K562 (cell line): Measurements from ENCODE around the gene MICAL1. TPM values are rescaled to one million over a fixed set of nuclear protein-coding genes. Genes with fewer than 3 reads are reported as not detected.

Experiments used
- BMI1 ChIP-seq: fragments of 150-350 bp; IDR thresholded peaks from 2 replicates; pipeline ENCODE4 v1.6.1; 2014; ENCODE audit warnings: low read length
- CHCHD3 ChIP-seq: fragments of 250-450 bp; sonication (Bioruptor Pico); IDR thresholded peaks from 2 replicates; pipeline ENCODE4 v2.1.2; 2022; ENCODE audit warnings: mild to moderate bottlenecking
- CREB3L1 ChIP-seq: fragments of 450-650 bp; IDR thresholded peaks from 2 replicates; pipeline ENCODE4 v1.6.1; 2014; ENCODE audit warnings: low read depth, mild to moderate bottlenecking, moderate library complexity, borderline replicate concordance
- E2F3 ChIP-seq: fragments of 250-450 bp; sonication (Bioruptor Pico); IDR thresholded peaks from 2 replicates; pipeline ENCODE4 v1.4.0; 2020; ENCODE audit warnings: mild to moderate bottlenecking
- ETS2 ChIP-seq: IDR thresholded peaks from 2 replicates; pipeline ENCODE4 v1.6.1; 2016; ENCODE audit warnings: borderline replicate concordance, missing genetic modification characterization, mild to moderate bottlenecking, moderate library complexity, missing compliant biosample characterization; ENCODE audit not compliant: poor library complexity, severe bottlenecking
- ETV1 ChIP-seq: fragments of 450-650 bp; conservative IDR thresholded peaks from 2 replicates; pipeline ENCODE4 v1.6.1; 2016; ENCODE audit warnings: missing genetic modification characterization, control low read depth, low read depth, missing compliant biosample characterization
- FOS ChIP-seq: IDR thresholded peaks from 3 replicates; pipeline ENCODE4 v1.6.1; 2011; ENCODE audit not compliant: insufficient read length; ENCODE audit errors: extremely low read depth
- FOXK2 ChIP-seq, 2 experiments: fragments of 450-650 bp; IDR thresholded peaks in 1 of 2; conservative IDR thresholded peaks in 1 of 2; 2 replicates each; pipeline ENCODE4 v1.6.1; 2016; ENCODE audit warnings: low read depth in 2 of 2, mild to moderate bottlenecking in 1 of 2
- HMG20A ChIP-seq: fragments of 450-650 bp; formaldehyde crosslinking; conservative IDR thresholded peaks from 2 replicates; pipeline ENCODE4 v1.4.0; 2020; ENCODE audit warnings: mild to moderate bottlenecking, mixed read lengths
- MCM2 ChIP-seq: fragments of 450-650 bp; IDR thresholded peaks from 2 replicates; pipeline ENCODE4 v1.6.1; 2017; ENCODE audit warnings: low read depth, mild to moderate bottlenecking
- POLR3A ChIP-seq: IDR thresholded peaks from 2 replicates; pipeline ENCODE4 v1.6.1; 2011; ENCODE audit warnings: borderline replicate concordance, mild to moderate bottlenecking, moderate library complexity; ENCODE audit not compliant: insufficient read length, insufficient read depth; ENCODE audit errors: extremely low read depth
- RBFOX2 ChIP-seq: fragments of 200-400 bp; formaldehyde crosslinking; IDR thresholded peaks from 2 replicates; pipeline ENCODE4 v1.6.1; 2017; ENCODE audit warnings: low read depth, mild to moderate bottlenecking, low read length, moderate library complexity
- TEAD1 ChIP-seq, 2 experiments: fragments of 450-650 bp in 1 of 2; sonication (generic) in 1 of 2; formaldehyde crosslinking; IDR thresholded peaks; 2 replicates each; pipeline versions ENCODE4 v1.4.0 to v1.8.0; 2020 to 2022; ENCODE audit warnings: mild to moderate bottlenecking in 2 of 2, missing genetic modification reagents in 1 of 2
- ZBTB1 ChIP-seq: sonication (generic); formaldehyde crosslinking; IDR thresholded peaks from 2 replicates; pipeline ENCODE4 v1.8.1; 2023; ENCODE audit warnings: missing genetic modification reagents, low read depth, mild to moderate bottlenecking, borderline replicate concordance
- ZEB2 ChIP-seq: fragments of 450-650 bp; IDR thresholded peaks from 2 replicates; pipeline ENCODE4 v1.6.1; 2016
- ZNF146 ChIP-seq: IDR thresholded peaks from one replicate; pipeline ENCODE4 v1.6.1; 2018; ENCODE audit warnings: missing compliant biosample characterization; ENCODE audit not compliant: unreplicated experiment
- polyA plus RNA-seq, 8 experiments: library from polyadenylated mRNA; depleted of rRNA in 4 of 8; stranded (reverse) in 5 of 8; unstranded in 3 of 8; fragments of >200 nt; fragmentation: Nextera tagmentation in 2 of 8; fragmentation: Illumina TruSeq in 1 of 8; extraction: Ambion mirVana in 2 of 8; extraction: Trizol in 1 of 8; gene quantifications; 2 replicates each; pipeline versions ENCODE4 v1.2.1 to v1.2.3, GENCODE V29; 2011 to 2014; ENCODE audit warnings: inconsistent platforms in 1 of 8, missing spikeins in 1 of 8
- total RNA-seq, 7 experiments: library from RNA; depleted of rRNA in 6 of 7; stranded (reverse); fragments of >200 nt in 6 of 7; fragmentation: Illumina TruSeq in 2 of 7; extraction: Trizol in 2 of 7; gene quantifications; 2 replicates each; pipeline versions ENCODE4 v1.2.1 to v1.2.3, GENCODE V29; 2011 to 2021; ENCODE audit warnings: low replicate concordance in 1 of 7
- TF ChIP-seq, protein P1 (sequence below): fragments of 450-650 bp; IDR thresholded peaks from 2 replicates; pipeline ENCODE4 v1.6.1; 2017; ENCODE audit warnings: antibody characterized with exemption, mild to moderate bottlenecking
- TF ChIP-seq, protein P2 (sequence below): fragments of 250-450 bp; sonication (Bioruptor Pico); IDR thresholded peaks from 2 replicates; pipeline ENCODE4 v1.4.0; 2020; ENCODE audit warnings: mild to moderate bottlenecking
- TF ChIP-seq, protein P3 (sequence below): fragments of 450-650 bp; formaldehyde crosslinking; IDR thresholded peaks from 2 replicates; pipeline ENCODE4 v1.4.0; 2020; ENCODE audit warnings: mild to moderate bottlenecking, moderate library complexity

Gene MICAL1
- total and polyA plus RNA-seq, 9 of the 15 experiments (the other 6 are each of a cell fraction or from before 2014, with no cell fraction given), result 0.07 to 15.2 (median 7.0) TPM

DNA sequence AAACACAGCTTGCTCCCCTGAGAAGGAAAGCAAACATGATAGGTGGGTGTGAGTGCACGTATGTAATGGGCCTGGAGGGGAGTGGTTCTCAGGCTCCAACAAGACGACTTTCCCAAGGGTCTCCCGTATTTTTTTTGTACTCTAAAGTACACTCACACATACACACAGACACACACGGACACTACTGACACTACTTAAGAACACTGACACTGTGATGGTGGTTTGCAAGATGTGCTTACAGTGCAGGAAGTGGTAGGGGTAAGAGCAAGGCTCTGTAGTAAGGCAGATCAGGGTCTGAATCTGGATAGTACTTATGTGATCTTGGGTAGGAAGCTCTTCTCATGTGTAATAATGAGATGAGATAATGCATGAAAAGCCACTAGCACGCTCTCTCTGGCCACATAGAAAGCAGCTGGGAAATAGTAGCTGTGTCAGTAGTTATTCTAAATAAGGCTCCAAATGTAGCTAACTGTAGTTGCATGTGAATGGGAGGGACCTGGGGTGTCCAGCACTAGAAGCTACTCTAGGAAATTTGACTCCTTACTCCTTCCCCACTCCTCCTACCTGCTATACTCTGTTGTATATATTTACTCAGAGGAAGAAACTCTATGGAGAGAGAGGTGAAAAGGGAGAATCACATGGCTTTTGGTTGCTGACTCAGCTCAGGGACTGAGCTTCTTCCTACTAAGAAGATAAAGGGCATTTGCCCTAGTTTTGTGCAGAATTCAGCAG, 35.8 kb upstream of the MICAL1 start (continued):
- 0 out of 2 replicates have a peak, but pooled peaks have one; percentile 12 for TF ChIP-seq ETV1 (tag)
- no peak for TF ChIP-seq POLR3A
- TF ChIP-seq HMG20A (CRISPR knock-in tag), result no peak
- no peak for TF ChIP-seq TEAD1 (CRISPR knock-in tag; IDR thresholded peaks at IDR 0.05)
- TF ChIP-seq ZBTB1 (CRISPR knock-in tag), result no peak
- TF ChIP-seq, protein P1, sequence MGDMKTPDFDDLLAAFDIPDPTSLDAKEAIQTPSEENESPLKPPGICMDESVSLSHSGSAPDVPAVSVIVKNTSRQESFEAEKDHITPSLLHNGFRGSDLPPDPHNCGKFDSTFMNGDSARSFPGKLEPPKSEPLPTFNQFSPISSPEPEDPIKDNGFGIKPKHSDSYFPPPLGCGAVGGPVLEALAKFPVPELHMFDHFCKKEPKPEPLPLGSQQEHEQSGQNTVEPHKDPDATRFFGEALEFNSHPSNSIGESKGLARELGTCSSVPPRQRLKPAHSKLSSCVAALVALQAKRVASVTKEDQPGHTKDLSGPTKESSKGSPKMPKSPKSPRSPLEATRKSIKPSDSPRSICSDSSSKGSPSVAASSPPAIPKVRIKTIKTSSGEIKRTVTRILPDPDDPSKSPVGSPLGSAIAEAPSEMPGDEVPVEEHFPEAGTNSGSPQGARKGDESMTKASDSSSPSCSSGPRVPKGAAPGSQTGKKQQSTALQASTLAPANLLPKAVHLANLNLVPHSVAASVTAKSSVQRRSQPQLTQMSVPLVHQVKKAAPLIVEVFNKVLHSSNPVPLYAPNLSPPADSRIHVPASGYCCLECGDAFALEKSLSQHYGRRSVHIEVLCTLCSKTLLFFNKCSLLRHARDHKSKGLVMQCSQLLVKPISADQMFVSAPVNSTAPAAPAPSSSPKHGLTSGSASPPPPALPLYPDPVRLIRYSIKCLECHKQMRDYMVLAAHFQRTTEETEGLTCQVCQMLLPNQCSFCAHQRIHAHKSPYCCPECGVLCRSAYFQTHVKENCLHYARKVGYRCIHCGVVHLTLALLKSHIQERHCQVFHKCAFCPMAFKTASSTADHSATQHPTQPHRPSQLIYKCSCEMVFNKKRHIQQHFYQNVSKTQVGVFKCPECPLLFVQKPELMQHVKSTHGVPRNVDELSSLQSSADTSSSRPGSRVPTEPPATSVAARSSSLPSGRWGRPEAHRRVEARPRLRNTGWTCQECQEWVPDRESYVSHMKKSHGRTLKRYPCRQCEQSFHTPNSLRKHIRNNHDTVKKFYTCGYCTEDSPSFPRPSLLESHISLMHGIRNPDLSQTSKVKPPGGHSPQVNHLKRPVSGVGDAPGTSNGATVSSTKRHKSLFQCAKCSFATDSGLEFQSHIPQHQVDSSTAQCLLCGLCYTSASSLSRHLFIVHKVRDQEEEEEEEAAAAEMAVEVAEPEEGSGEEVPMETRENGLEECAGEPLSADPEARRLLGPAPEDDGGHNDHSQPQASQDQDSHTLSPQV, result no peak
- no peak for TF ChIP-seq CREB3L1
- no peak for TF ChIP-seq RBFOX2
- no peak for TF ChIP-seq MCM2
- TF ChIP-seq ETS2, result no peak
- TF ChIP-seq ZNF146 (CRISPR knock-in tag), result no peak
- TF ChIP-seq CHCHD3 (CRISPR knock-in tag), result no peak
- no peak for TF ChIP-seq E2F3 (CRISPR knock-in tag)
- no peak for TF ChIP-seq FOS
- TF ChIP-seq, protein P2, sequence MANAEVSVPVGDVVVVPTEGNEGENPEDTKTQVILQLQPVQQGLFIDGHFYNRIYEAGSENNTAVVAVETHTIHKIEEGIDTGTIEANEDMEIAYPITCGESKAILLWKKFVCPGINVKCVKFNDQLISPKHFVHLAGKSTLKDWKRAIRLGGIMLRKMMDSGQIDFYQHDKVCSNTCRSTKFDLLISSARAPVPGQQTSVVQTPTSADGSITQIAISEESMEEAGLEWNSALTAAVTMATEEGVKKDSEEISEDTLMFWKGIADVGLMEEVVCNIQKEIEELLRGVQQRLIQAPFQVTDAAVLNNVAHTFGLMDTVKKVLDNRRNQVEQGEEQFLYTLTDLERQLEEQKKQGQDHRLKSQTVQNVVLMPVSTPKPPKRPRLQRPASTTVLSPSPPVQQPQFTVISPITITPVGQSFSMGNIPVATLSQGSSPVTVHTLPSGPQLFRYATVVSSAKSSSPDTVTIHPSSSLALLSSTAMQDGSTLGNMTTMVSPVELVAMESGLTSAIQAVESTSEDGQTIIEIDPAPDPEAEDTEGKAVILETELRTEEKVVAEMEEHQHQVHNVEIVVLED (CRISPR knock-in tag), result no peak
- no peak for TF ChIP-seq ZEB2
- 0 out of 4 replicates have a peak, but pooled peaks of 1 of the 2 experiments have one; percentile 13 for TF ChIP-seq FOXK2 (conservative IDR thresholded peaks at IDR 0.05 in 1 of 2, IDR thresholded peaks at IDR 0.05 in 1 of 2; ENCODE audit: low read depth in 2 of 2)
- TF ChIP-seq, protein P3, sequence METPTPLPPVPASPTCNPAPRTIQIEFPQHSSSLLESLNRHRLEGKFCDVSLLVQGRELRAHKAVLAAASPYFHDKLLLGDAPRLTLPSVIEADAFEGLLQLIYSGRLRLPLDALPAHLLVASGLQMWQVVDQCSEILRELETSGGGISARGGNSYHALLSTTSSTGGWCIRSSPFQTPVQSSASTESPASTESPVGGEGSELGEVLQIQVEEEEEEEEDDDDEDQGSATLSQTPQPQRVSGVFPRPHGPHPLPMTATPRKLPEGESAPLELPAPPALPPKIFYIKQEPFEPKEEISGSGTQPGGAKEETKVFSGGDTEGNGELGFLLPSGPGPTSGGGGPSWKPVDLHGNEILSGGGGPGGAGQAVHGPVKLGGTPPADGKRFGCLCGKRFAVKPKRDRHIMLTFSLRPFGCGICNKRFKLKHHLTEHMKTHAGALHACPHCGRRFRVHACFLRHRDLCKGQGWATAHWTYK, result no peak
- TF ChIP-seq BMI1, result no peak
